OCI-LY1 (cell line): ENCODE measurements around the gene SLC11A1.

ENCODE experiments used
- H2AFZ ChIP-seq: fragments of 200-600 bp; sonication (generic), shearing (Covaris generic); 2 replicates; pipeline ENCODE4 v1.6.0; 2014; ENCODE audit warnings: antibody characterized with exemption, mild to moderate bottlenecking, low read length
- H3F3A ChIP-seq: fragments of 200-600 bp; sonication (generic), shearing (Covaris generic); 2 replicates; pipeline ENCODE4 v1.6.0; 2014; ENCODE audit warnings: mild to moderate bottlenecking, antibody characterized with exemption, low read length, moderate library complexity; ENCODE audit not compliant: insufficient read depth
- H3K27ac ChIP-seq: fragments of 200-600 bp; sonication (generic); 2 replicates; pipeline ENCODE4 v1.5.1; 2014; ENCODE audit warnings: low read length, mixed run types, mild to moderate bottlenecking, low read depth; ENCODE audit not compliant: poor library complexity, severe bottlenecking
- H3K27me3 ChIP-seq: fragments of 200-600 bp; sonication (generic); 2 replicates; pipeline ENCODE4 v1.6.0; 2014; ENCODE audit warnings: antibody characterized with exemption, mild to moderate bottlenecking, low read length, moderate library complexity; ENCODE audit not compliant: insufficient read depth
- H3K36me3 ChIP-seq: fragments of 200-600 bp; sonication (generic); 2 replicates; pipeline ENCODE4 v1.6.1; 2014; ENCODE audit warnings: mild to moderate bottlenecking, antibody characterized with exemption, low read length, moderate library complexity, mixed read lengths; ENCODE audit not compliant: insufficient read depth
- H3K4me1 ChIP-seq: fragments of 200-600 bp; sonication (generic); 2 replicates; pipeline ENCODE4 v1.5.1; 2014; ENCODE audit warnings: mild to moderate bottlenecking, low read length, moderate library complexity; ENCODE audit not compliant: insufficient read depth, severe bottlenecking
- H3K4me2 ChIP-seq: fragments of 200-600 bp; sonication (generic), shearing (Covaris generic); 2 replicates; pipeline ENCODE4 v1.6.1; 2014; ENCODE audit warnings: low read length
- H3K4me3 ChIP-seq: fragments of 200-600 bp; sonication (generic); 2 replicates; pipeline ENCODE4 v1.5.1; 2014; ENCODE audit warnings: low read length, low read depth, mild to moderate bottlenecking, mixed read lengths; ENCODE audit not compliant: poor library complexity, severe bottlenecking
- H3K79me2 ChIP-seq: fragments of 200-600 bp; shearing (Covaris generic); 2 replicates; pipeline ENCODE4 v1.6.1; 2016; ENCODE audit warnings: mixed run types, low read length, mixed read lengths; ENCODE audit not compliant: insufficient read depth
- H3K9ac ChIP-seq: fragments of 200-600 bp; sonication (generic), shearing (Covaris generic); 2 replicates; pipeline ENCODE4 v1.6.1; 2014; ENCODE audit warnings: mild to moderate bottlenecking, low read length, mixed read lengths
- H3K9me2 ChIP-seq: fragments of 200-600 bp; sonication (generic), shearing (Covaris generic); 2 replicates; pipeline ENCODE4 v1.6.1; 2014; ENCODE audit warnings: low read depth, mild to moderate bottlenecking, low read length, mixed read lengths
- H3K9me3 ChIP-seq: fragments of 200-600 bp; shearing (Covaris generic); 2 replicates; pipeline ENCODE4 v1.6.1; 2014; ENCODE audit warnings: low read length, mixed read lengths
- H4K20me1 ChIP-seq: fragments of 200-600 bp; sonication (generic), shearing (Covaris generic); 2 replicates; pipeline ENCODE4 v1.6.0; 2016; ENCODE audit warnings: mild to moderate bottlenecking, low read length; ENCODE audit not compliant: insufficient read depth
- CTCF ChIP-seq: fragments of 200-600 bp; sonication (generic), shearing (Covaris generic); IDR thresholded peaks from 2 replicates; pipeline ENCODE4 v1.5.1; 2017; ENCODE audit warnings: mild to moderate bottlenecking, antibody characterized with exemption, low read length, moderate library complexity, mixed read lengths
- EZH2 ChIP-seq: fragments of 200-600 bp; sonication (generic), shearing (Covaris generic); IDR thresholded peaks from 2 replicates; pipeline ENCODE4 v1.8.0; 2017; ENCODE audit warnings: borderline replicate concordance, mixed run types, mild to moderate bottlenecking, antibody characterized with exemption, low read length, moderate library complexity, mixed read lengths

The SLC11A1 gene

DNA sequence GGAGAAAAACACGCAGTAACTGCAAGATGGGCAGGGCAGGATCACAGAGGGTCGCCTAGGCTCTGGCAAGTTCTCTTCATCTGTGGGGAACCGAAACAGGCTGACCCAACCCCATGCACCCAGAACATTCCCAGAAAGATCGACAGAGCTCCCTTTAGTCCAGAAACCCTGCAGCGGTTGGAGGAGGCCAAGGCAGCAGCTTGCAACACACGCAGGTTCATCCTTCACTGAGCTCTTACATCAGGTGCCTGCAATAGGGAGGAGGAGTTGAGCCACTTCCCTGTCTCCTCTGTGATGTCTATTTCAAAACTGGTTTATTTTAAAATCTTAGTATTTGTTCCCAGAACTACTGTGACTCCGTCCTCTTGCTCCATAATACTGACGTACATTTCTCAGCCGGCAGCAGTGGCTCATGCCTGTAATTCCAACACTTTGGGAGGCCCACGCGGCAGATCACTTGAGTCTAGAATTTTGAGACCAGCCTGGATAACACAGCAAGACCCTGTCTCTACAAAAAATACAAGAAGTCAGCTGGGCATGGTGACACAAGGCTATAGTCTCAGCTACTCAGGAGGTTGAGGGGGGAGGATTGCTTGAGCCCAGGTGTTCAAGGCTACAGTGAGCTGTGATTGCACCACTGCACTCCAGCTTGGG lies 11.5 kb upstream of the SLC11A1 start:
- peaks cover 10% of the 10 kb centered on the region; the same call in 1 of the 2 replicates for H3K27me3 ChIP-seq
- H2AFZ ChIP-seq = no peak overlapping the region
- TF ChIP-seq CTCF (no peak), EZH2 (no peak)
- H3F3A ChIP-seq = no peaks in the 10 kb centered on the region
- H3K9ac ChIP-seq = no peak overlapping the region
- H3K4me2 ChIP-seq = no peak overlapping the region
- H3K9me2 ChIP-seq = no peaks in the 10 kb centered on the region
- H3K4me1 ChIP-seq = peaks cover 10% of the 10 kb centered on the region
- no peak overlapping the region for H3K27ac ChIP-seq
- no peaks in the 10 kb centered on the region for H4K20me1 ChIP-seq
- H3K36me3 ChIP-seq = no peaks in the 10 kb centered on the region; the same call in 1 of the 2 replicates
- H3K9me3 ChIP-seq = no peaks in the 10 kb centered on the region
- no peaks in the 10 kb centered on the region for H3K79me2 ChIP-seq
- H3K4me3 ChIP-seq = no peak overlapping the region

- Histone ChIP-seq H3K27me3 (peaks cover 6% of the 10 kb centered on the region; the same call in 1 of the 2 replicates), H3K27ac (no peak overlapping the region), H3K4me3 (no peak overlapping the region), H3K9me2 (no peaks in the 10 kb centered on the region), H3K4me2 (no peak overlapping the region), H3K4me1 (peaks cover 10% of the 10 kb centered on the region), H3K36me3 (no peaks in the 10 kb centered on the region; the same call in 1 of the 2 replicates), H3K79me2 (no peaks in the 10 kb centered on the region), H2AFZ (no peak overlapping the region), H3K9ac (no peak overlapping the region), H3F3A (no peaks in the 10 kb centered on the region), H4K20me1 (no peaks in the 10 kb centered on the region), H3K9me3 (no peaks in the 10 kb centered on the region)
- TF ChIP-seq EZH2 (no peak), CTCF (no peak)
Measured at GRCh38 chr2:218371983-218372350, 10.1 kb upstream of the SLC11A1 start.

DNA sequence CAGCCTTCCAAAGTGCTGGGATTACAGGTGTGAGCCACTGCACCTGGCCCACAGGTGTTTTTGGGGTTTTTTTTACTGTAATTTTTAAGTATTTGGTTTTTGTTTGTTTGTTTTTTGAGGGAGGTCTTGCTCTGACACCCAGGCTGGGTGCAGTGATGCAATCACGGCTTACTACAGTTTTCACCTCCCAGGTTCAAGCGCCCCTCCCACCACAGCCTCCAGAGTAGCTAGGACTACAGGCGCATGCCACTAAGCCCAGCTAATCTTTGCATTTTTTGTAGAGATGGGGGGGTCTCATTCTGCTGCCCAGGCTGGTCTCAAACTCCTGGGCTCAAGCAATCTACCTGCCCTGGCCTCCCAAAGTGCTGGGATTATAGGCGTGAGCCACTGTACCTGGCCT lies 7.3 kb upstream of the SLC11A1 start:
- H3K27ac ChIP-seq = no peak overlapping the region
- no peak for TF ChIP-seq EZH2
- TF ChIP-seq CTCF = no peak

More for the DNA sequence above, 7.3 kb upstream of the SLC11A1 start:
- H3K4me2 ChIP-seq = no peak overlapping the region
- no peaks in the 10 kb centered on the region for H3K9me2 ChIP-seq
- no peaks in the 10 kb centered on the region for H4K20me1 ChIP-seq
- H3K9ac ChIP-seq = no peak overlapping the region
- no peaks in the 10 kb centered on the region for H3K9me3 ChIP-seq
- no peaks in the 10 kb centered on the region for H3K79me2 ChIP-seq
- no peak overlapping the region for H3K4me3 ChIP-seq
- H3K4me1 ChIP-seq = no peaks in the 10 kb centered on the region
- no peak overlapping the region for H2AFZ ChIP-seq
- H3K36me3 ChIP-seq = no peaks in the 10 kb centered on the region
- no peaks in the 10 kb centered on the region for H3F3A ChIP-seq
- H3K27me3 ChIP-seq = no peaks in the 10 kb centered on the region
